ENCODE results near the gene SLC18B1.
"Not testable (repeated sequence)": the region's sequence is repeated elsewhere in the genome, so short reads cannot be mapped to it uniquely, and the experiment has no call there.

The SLC18B1 gene

DNA sequence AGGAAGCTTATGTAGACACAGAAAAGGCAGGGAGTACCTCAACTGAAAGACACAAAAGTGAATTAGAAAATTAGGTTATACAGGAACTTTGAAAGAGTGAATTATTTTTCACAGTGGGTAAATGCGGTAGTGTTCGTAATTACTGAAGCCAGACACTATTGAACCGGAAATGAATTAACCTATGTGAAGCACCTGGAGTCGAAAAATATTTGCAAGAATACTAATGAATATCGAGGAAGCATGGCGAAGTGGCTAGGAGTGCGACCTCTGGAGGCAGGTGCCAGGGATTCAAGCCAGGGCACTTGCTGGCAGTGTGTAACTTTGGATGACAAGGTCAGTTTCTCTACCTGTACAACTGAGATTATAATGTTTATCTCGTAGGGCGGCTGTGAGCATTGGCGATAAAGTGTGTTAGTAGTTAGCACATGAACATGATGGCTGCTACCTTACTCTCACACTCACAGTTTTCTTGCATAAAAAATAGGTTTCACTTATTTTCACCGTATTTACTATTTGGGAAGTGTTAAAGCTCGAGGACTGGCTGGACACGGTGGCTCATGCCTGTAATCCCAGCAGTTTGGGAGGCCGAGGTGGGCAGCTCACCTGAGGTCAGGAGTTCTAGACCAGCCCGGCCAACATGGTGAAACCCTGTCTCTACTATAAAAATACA is 567 bp upstream of the SLC18B1 start:
- DNase-seq (ENCODE audit: low spot score), result peak; percentile 82

DNA sequence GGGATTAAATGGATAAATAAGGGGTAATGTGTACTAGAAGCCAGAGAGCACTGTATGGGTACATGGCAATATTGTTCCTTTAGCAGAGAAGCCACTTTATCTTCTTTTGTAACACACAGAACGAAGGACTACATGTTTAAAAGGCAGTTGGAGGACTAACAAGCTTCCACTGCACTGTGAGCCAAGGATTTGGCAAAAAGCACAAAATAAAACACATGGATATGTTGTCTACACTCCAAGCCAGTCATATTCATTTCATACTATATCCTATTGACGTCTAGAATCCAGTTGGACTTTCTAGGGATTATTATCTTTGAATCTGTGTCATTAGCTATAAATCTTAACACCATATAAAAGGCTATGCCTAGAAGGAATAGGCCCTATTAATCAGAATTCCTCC is 3.0 kb downstream of the SLC18B1 start:
- DNase-seq (ENCODE audit: low spot score), result no peak

DNA sequence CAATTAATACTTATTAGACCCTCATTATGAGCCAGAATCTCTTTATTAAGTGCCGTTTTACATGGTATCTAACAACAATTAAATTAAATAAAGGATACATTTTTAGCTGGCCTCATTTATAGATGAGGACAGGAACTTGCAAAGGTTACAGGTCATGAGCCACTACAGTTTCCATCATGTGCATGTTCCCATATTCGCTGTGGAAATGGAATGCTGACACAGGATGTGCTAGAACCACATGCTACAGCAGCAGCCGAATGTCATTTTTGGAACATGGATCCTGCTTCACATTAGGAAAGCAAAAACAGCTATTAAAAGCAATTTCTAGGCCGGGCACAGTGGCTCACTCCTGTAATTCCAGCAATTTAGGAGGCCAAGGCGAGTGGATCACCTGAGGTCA is 5.9 kb downstream of the SLC18B1 start:
- DNase-seq (ENCODE audit: low spot score), result no peak

DNA sequence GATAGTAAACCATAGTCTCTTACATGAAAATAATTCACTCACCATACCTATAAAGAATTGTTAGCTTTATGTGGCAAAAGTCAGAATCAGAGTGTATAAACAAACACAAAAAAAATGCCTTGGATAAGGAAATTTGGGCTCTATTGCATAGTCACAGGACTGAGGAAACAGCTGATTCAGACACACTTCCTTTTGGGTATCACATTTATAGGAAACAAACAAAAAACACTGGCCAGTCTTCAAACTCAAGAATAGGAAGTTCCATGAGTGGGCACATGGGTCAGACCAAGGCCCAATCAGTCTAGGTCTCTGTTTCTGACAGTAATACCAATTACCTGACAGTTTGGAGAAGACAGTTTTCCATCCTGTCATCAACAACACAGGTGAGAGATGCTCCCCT is 8.0 kb downstream of the SLC18B1 start:
- no peak for DNase-seq (ENCODE audit: low spot score)

DNA sequence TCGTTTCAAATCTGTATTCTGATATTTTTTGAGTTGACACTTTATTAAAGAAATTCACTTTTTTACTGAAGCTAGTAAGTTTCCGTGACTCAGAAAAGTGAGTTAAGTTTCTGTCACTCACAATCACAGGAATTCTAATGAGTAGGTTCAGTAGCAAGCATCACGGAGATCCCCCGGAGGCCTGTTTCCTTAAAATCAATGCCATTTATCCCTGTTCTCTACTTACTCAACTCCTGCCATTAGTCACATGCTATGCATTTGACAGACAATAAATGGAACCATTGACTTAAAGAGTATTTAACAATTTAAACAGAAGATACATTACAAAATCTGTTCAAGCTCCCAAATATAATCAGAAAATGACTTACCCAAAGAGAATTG is 9.1 kb downstream of the SLC18B1 start:
- no peak for DNase-seq (ENCODE audit: low spot score)

DNA sequence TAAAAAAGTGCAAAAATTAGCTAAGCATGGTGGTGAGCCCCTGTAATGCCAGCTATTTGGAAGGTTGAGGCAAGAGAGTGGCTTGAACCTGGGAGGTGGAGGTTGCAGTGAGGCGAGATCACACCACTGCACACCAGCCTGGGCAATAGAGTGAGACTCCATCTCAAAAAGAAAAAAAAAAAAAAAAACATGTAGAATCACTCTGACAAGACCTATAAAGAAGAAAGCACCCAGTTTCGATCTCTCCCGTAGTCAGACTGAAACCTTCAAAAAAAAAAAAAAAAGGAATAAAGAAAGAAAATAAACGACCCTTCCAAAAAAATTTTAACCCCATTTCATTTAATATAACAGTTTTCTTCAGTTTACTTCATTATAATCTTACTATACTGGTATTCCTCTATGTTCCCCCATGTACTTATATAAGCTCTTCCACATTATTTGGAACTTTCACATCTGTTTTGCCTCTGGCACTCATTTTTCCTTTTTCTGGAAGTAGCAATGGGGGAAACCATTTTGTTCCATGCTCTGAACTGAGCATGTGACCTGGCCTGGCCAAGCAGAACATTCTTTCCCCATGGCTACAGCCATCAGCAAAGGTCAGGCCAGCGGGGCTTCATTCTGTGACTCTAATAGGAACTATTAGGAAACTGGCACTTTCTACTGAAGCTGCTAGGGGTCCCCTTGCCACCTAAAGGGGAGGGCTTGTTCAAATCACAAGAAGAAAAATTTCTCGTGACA is 9.6 kb downstream of the SLC18B1 start:
- DNase-seq (ENCODE audit: low spot score), result no peak

DNA sequence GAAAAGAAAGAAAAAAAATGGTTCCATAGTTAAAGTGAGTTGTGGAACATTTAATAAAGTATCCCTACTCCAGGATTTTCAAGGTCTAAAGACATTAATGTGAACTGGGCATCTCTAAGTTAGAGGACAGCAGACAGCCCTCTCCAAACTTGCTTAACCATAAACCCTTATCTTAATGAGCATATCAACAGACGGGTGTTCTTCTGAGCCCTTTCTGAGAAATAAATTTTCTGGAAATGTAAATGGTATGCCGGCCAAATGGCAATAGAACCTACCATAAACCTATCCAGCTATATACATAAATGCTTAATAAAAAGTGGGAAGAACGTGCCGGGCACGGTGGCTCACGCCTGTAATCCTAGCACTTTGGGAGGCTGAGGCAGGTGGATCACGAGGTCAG is 12.5 kb downstream of the SLC18B1 start:
- no peak for DNase-seq (ENCODE audit: low spot score)

DNA sequence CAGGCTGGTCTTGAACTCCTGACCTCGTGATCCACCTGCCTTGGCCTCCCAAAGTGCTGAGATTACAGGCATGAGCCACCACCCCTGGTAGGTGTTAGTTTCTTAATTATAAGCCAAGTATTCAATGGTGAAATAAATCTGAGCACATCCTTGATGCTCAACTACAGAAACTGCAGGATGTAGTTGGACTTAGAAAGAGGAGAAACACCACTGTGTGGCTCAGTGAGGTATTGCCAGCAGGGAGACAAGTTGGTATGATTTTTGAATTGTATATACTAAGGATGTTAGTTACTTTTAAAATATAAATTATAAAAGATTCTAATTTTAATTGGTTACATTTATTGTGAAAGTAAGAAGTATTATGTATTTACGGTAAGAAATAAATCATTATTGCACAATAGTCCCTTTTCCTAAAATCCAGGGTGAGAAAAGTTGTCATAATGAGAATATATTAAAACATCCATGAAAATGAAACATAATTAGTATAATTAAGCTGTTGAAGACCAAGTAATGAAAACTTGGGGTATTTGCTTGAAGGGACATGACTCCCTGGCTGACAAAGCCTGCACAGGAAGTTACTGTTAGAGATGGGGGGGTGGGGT is 17.6 kb downstream of the SLC18B1 start:
- DNase-seq (ENCODE audit: low spot score), result no peak

DNA sequence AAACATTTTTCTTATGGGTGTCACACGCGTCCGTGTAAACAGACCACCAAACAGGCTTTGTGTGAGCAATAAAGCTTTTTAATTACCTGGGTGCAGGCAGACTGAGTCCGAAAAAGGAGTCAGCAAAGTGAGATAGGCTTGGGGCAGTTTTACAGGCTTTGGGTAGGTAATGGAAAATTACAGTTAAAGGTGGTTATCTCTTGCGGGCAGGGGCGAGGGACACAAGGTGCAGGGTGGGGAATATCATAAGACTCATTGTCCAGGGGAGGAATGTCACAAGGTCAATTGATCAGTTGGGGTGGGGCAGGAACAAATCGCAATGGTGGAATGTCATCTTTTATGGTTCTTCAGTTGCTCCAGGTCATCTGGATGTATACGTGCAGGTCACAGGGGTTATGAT is 20.6 kb downstream of the SLC18B1 start:
- not testable (repeated sequence) for DNase-seq (ENCODE audit: low spot score)

DNA sequence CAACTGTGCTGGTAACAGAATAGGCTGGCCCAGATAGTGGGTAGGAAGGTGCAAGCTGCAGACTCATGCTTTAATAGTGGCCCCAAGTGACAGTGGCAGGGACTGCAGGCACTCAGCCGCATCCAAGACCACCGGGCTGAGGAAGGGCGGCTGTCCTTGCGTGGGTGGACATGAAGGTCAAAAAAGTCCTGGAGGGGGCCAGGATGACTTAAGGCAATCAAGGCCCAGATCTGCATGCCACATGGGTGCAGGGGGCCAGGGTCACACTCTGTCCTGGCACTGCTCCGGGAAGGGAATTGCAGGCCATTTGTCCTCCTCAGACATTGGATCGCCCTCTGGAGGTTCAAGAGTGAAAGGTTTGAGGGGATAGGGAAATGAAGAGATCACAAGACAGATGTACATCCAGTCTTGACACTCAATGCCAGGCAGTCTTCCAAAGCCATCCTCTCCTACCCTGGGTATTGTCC is 30.4 kb downstream of the SLC18B1 start:
- DNase-seq (ENCODE audit: low spot score), result peak; percentile 33

DNA sequence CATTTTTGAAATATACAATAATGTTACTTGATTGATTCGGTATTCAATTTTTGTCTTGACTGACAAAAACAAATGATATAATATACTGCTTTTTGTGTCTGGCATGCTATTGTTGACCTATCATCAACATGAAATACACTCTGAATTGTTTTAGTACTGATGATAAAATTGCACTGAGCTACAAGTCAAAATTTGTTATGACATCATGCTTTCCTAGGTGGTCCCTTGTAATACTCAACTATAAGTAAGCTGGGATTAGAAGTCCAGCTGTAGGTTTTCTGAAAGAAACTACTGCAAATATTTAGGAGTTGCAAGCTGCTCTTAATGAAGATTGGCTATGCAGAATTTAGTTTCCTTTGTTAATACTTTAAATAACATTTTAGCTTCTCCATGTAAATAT is 32.9 kb downstream of the SLC18B1 start:
- DNase-seq (ENCODE audit: low spot score), result no peak

DNA sequence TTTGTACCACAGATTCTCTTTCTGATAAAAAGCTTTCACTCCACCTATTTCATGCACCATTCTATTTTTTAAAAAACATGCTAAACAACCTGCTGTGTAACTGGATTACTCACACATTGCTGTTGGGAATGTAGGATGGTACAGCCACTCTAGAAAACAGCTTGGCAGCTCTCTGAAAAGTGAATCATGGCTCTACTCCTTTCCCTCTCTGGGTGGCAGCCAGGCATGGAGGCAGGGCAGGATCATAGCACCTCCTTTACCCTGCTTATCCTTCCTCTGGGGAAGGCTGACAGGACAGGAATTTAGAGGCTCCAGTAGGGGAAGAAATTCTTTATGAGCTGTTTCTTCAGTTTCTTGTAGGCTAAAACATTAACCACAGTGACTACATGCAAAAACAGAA is 34.1 kb downstream of the SLC18B1 start:
- DNase-seq (ENCODE audit: low spot score), result no peak

DNA sequence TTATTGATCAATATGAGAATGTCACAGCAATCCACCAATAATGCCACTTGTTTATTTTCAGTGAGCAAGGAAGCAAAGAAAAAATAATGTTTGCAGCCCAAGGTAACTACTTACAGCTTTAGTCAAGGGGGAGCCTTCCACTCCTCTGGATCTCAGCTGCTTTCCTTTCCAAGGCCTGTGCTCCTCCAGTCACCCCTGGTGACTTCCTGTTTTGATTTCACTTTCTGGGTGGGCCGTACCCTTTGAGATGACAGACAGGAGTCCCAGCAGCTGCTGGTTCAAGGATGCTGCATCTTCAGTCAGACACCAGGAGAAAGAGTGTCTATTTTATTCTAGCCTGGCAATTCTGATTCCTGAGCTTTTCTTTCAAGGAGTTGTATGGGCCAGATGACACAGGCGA is 35.2 kb downstream of the SLC18B1 start:
- no peak for DNase-seq (ENCODE audit: low spot score)

DNA sequence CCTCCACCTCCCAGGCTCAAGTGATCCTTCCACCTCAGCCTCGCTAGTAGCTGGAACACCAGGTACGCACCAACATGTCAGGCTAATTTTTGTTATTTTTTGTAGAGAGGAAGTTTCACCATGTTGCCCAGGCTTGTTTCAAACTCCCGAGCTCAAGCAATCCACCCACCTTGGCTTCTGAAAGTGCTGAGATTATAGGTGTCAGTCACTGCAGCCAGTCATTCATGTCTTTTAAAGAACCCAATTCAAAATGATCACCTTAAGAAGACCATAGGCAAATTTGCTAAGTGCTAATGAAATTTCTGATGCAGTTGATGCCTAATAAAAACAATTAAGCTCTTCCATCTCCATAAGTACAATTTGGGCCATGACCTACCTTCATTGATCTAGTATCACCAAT is 38.2 kb downstream of the SLC18B1 start:
- no peak for DNase-seq (ENCODE audit: low spot score)

DNA sequence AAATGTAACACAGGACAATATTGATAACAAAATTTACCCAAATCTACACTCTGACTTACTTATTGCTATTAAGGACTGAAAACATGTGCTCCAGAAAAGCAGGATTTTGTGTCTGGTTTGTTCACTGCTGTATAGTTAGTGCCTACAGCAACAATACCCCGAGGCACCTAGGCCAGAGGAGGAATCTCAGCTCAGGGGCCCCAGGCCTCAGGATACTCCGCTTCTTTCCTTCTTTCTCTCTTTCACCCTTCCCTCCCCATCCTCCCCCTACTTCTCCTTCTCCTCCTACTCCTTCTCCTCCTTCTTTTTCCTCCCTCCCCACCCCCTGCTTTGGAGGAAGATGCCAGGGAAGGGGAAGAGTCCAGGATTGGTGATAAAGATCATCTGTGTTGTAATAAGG is 39.7 kb downstream of the SLC18B1 start:
- no peak for DNase-seq (ENCODE audit: low spot score)

DNA sequence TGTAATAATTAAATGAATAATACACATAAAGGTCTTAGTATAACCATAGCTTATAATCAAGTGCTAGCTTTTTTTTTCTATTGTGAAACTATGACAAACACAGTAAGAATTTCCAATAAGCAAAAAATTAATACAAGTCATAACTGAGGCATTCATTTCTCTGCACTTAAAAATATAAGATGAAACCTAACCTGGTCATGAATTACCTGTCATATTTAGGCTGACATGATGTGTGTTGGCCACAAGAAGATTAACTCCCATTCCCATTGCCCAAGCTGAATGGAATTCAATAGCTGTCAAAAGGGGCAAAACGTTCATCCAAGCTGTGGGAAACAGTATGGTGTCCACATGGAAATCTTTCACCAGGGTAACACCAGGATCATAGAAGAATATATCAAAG is 46.2 kb downstream of the SLC18B1 start:
- no peak for DNase-seq (ENCODE audit: low spot score)

DNA sequence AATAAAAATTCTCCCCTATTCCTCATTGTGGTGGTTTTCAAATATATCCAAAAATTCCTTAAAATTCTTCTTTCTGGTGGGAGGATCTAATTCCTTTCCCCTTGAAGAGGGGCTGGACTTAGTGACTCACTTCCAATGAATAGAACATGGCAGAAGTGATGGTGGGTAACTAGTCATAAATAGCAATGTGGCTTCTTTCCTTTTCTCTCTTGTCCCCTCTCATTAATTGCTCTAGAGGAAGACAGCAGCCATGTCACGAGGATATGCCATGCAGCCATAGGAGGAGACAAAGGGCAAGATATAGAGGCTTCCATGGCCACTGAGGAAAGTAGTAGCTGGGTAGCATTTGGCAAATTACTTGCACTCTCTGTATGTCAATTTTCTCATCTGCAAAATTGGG is 46.6 kb downstream of the SLC18B1 start:
- no peak for DNase-seq (ENCODE audit: low spot score)

DNA sequence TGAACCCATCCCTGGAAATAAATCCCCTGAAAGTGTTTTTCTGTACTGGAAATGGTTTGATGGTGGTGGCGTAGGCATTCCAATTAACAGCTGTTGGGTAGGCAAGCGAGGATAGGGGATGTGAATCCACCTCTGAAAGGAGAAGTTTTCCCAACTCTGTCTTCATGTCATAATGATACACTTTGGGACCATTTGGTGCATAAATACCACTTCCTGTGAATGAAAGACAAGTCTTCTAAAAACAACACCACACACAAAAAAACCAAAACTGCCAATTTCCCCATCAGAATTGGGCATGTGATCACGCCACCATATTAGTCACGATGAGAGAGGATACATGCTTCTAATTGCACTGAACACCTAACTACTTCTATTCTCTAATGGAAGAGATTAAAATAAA is 47.1 kb downstream of the SLC18B1 start:
- DNase-seq (ENCODE audit: low spot score), result no peak

DNA sequence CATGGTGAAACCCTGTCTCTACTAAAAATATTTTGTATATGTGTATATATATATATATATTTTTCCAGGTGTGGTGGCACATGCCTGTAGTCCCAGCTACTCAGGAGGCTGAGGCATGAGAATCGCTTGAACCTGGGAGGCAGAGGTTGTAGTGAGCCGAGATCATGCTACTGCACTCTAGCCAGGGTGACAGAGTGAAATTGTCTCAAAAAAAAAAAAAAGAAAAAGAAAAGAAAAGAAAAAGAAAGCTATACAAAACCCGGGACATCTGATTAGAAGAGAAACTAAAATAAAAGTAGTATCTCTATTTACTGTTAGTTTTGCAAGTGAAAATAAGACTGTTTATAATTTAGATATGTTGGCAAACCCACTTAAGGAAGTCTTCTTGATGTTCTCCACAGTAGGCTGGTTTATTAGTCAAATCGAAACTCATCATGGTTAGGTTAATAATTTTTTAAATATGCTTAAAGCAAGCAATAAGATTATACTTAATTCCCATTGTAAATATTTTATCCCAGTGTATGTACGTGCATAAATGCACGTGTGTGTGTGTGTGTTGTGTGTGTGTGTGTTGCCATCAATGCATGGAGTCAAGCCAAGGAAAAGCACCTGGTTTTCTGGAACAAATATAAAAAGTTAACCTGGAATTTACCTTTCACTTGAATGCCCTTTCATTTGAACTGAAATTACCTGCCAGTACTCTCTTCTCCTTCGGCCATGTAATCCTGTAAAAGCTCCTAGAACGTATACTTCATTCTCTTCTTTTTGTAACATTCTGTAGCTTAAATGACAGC is 47.8 kb downstream of the SLC18B1 start:
- no peak for DNase-seq (ENCODE audit: low spot score)

DNA sequence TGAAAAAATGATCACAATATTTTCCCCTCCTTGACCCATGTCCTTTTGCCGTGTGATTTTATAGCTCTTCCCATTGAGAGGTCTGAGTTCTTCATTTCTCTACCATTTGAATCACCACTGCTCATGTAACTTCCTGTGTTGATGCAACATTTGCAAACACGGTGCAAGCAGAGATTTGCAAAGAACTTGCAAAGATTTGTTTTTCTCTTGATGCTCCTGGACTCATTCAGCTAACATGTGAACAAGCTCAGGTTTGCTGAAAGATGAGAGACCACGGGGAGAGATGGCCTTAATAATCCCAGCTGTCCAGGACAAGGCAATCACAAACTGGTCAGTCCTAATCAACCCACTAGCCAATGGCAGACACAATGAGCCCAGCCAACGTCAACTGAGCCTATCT is 49.3 kb downstream of the SLC18B1 start:
- DNase-seq (ENCODE audit: low spot score), result no peak

DNA sequence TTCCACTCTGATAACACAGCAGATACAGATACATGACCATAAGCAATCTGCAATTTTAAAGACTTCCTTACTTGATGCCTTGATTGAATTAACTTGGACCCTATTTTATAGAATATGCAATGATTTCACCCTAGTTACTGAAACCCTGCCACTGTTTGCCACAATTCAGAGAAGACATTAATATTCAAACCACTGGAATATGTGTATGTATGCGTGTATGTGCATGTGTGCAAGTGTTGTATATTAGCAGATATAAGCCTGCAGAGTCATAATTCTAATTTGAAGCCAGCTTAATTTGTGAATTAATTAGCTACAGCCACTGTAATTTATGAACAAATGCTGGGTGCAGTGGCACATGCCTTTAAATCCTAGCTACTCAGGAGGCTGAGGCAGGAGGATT is 50.0 kb downstream of the SLC18B1 start:
- DNase-seq (ENCODE audit: low spot score), result no peak

DNA sequence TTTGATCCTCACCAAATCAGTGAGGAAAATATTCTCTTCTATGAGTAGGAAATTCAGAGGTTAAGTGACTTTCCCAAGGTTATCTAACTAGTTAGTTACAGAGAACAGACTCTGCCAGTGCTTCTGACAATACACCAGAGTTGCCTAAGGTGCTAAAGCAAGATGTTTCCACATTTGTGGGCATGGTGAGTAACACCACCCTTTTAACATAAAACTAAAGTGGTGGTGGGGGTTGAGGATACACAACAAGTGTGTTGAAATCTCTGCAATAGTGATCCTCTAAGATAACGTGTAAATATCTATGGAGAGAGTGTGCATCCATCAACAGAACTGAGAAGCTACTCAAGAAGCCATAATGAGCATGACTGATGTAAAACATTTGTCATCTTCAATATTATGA is 52.4 kb downstream of the SLC18B1 start:
- no peak for DNase-seq (ENCODE audit: low spot score)

DNA sequence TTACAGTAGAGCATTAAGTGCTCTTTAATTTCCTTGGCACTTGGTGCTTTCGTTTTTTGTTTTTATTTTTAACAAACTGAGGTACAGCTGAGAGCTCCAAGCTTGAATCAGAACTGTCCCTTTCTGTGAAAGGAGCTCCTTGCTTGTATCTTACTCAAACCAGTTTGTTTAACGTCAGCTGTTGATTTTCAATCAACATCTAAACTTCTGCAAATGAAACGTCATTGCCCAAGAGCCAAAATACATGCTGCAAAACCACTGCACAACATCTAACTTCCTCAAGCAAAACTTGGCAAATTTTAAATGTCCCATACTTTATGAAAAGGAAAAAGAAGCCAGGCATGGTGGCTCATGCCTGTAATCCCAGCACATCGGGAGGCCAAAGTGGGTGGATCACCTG is 55.9 kb downstream of the SLC18B1 start:
- no peak for DNase-seq (ENCODE audit: low spot score)

Measured in cerebellar cortex (tissue), 1 donor.